ENCODE data around the gene MTRF1. TPM values are rescaled to one million over a fixed set of nuclear protein-coding genes. Genes with fewer than 3 reads are reported as not detected.

Gene MTRF1
- total RNA-seq, 2 donors from 2014 or later, result 10.0 to 10.8 TPM

DNA sequence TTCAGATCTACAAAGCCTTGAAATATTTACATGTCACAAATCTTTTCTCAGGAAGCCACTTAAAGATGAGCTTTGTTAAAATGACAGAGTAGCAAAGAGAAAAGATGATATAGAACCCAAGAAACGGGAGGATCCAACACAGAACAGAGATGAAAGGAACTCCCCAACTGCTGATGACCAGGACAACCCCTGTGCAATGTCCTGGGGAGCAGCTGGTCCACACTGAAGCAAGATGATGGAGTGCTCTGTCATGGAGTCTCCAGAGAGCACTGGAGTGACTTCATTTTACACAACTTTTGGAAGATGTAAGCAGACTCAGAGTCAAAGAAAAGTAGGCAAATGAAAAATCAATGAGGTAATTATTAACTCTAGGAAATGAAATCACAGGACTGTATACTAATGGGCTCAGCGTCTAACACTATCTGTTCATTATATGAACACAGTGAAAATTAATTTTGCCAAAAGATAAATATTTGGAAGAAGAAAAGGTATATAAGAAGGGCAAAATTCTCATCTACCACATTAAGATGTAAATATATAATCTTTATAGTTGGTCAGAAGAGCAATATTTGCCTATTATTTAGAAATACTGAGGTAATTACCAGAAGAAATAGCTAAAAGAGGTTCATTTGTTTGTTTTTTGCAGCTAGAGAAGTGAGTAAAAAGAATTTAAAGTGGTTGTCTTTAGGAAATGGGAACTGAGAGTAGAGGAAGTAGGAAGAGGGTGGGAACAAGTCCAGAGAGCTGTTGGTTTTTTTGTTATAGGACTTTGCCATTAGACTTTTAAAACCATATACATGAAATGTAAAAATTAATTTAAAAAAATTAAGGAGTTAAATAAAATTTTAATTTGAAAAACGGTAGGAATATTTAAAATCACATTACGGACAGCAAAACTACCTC is 30.5 kb downstream of the MTRF1 start:
- DNase-seq (ENCODE audit: low spot score), result no peak
- intact Hi-C loops (cut with DNase I), result no loop called here

DNA sequence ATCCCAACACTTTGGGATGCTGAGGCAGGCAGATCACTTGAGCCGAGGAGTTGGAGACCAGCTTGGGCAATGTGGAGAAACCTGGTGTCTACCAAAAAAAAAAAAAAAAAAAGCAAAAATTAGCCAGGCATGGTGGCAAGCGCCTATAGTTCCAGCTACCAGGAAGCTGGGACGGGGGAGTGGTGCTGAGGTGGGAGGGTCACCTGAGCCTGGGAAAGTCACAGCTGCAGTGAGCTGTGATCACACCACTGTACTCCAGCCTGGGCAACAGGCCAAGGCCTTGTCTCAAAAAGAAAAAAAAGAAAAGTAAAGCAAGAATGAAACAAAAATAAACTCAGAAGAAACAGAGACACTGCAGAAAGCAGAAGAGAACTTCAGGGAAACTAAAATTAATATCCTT is 31.6 kb downstream of the MTRF1 start:
- no peak for DNase-seq (ENCODE audit: low spot score)
- intact Hi-C loops (cut with DNase I), result no loop called here

DNA sequence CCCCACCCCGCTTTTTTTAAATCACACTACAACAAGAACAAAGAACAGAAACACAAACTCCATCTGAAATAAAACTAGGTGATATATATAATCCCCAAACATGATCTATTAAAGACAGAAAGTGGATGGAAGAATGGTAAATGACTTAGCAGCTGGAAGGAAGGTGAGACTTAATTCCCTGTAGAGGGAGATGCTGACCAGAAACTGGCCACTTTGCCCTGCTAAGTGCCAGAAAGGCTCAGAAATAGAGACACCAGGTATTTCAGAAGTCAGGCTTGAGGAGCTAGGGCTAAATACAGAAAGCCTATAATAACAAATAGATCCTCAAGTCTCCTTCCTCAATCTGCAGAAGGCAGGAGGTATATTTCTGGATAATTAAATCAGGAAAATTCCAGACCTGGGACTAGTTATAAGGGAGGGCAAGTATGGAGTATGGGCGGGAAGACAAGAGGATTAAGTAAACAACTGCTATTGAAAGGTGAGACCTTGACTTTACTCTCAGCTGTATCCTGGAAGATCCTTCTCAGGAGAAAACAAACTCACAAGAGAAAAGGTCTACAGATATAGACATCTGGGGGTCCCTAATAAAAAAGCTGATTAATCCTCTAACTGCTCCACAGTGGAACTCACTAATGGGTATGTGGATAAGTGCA is 32.2 kb downstream of the MTRF1 start:
- intact Hi-C loops (cut with DNase I), result no loop called here
- no peak for DNase-seq (ENCODE audit: low spot score)

DNA sequence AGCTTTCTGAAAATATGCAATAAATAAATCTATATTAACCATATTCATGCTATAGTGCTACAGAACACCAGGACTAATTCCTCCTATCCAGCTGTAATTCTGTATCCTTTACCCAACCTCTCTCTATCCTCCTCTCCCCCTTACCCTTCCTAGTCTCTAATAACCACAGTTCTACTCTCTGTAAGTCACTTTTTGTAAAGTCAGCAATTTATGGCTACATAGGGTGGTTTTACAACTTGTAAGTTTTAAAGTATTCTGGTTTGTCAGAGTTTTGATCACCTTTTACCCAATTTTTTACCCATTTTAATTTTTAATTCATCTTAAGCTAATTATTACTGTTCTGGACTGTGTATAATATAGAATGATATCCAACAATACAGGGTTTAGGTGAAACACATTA is 34.0 kb downstream of the MTRF1 start:
- intact Hi-C loops (cut with DNase I), result no loop called here
- no peak for DNase-seq (ENCODE audit: low spot score)

DNA sequence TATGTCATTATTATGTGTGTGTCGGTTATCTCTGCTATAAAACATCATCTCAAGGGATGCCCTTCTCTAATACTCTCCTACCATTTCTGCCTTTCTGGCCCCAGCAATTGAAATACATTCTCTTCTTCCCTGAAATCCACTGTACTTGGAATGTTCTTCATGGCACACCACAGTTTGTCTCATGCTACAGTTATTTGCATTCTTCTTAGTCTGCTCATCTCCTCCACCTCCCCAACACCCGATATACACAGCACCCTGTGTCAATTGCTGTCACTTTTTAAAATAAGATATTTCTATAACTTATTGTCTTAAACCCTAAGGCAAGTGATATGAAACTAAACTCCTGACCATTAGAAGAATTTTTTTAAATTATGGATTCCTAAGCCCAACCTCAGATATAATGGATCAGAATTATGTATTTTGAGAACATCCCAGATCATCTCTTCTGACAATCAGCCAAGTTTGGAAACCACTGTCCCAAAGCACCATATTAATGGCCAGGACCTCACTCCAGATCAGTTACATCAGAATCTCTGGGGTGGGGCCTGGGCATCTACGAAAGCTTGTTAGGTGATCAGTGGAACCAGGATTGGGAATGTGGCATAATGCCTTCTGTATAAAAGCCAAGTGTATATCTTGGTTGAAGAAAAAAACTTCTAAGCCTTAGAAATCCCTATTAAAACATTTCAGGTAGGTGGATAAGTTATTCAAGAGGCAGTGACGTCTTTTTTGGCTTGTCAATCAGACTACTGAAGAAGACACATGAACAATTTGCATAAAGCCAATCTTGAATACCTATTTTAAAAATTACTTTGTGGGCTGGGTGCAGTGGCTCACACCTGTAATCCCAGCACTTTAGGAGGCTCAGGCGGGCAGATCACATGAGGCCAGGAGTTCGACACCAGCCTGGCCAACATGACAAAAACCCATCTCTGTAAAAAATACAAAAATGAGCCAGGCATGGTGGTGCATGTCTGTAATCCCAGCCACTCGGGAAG is 39.0 kb downstream of the MTRF1 start:
- intact Hi-C loops (cut with DNase I), result loop anchor here in 1 of 2 donors (5.0 kb wide), 1 partner anchor 147 kb away; no protein-coding TSS in a partner anchor
- no peak for DNase-seq (ENCODE audit: low spot score)

DNA sequence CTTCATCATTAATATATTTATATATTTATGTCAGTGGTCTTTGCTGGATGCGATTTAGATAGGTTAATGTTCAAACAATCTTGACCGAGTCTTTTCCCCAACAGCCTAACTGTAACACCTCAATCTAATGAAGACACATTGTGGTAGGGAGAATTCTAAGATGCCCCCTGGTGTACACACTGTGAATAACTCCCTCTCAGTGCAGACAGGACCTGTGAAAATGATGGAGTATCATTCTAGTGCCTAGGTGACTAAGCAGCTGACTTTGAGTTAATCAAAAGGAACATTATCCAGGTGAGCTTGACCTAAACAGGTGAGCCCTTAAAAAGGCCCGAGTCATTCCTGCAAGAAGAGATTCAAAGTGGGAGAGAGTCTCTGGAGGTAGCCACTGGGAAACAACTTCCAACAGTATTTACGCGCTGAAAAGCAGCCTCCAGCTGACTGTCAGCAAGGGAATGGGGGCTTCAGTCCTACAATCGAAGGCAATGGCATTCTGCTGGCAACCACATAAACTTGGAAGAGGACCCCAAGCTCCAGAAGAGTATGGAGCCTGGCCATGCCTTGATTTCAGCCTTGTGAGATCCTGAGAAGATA is 41.0 kb downstream of the MTRF1 start:
- intact Hi-C loops (cut with DNase I), result loop anchor here in 1 of 2 donors (5.0 kb wide), 1 partner anchor 145 kb away; no protein-coding TSS in a partner anchor
- no peak for DNase-seq (ENCODE audit: low spot score)

DNA sequence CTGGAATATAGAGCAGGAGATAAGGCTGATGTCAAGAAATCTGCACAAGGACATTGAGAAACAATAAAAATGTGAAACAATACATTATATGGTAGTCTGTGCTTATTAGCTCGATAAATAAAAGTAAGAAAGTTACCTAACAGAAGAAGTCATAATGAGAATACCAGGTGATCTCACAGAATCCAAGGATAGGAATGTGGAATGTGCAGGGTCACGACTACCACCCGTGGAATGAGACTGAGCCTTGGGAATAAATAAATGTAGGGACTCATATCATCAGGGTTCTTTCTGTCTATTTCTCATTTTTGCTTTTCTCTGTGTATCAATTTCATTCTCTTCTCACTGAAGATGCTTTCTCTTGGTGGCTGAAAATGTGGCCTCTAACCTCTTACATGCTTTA is 43.0 kb downstream of the MTRF1 start:
- no peak for DNase-seq (ENCODE audit: low spot score)
- intact Hi-C loops (cut with DNase I), result loop anchor here in 1 of 2 donors (5.0 kb wide), 1 partner anchor 143 kb away; no protein-coding TSS in a partner anchor

DNA sequence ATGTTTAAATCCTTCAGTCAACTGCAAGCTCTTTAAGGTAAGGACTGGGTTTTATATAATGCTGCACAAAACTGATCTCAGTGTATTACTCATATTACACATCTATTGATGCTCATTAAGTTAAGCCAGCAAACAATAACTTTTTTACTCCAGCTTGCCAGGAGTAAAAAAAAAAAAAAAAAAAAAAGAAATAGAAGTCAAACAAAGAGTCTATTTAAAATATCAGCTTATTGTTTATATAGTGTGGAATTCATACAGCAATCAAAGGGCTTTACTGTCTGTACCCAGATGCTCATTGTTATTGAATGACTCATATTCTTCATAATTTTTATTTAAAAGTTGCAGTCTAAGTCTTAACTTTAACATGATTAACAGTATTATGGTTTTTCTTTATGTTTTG is 47.2 kb downstream of the MTRF1 start:
- no peak for DNase-seq (ENCODE audit: low spot score)
- intact Hi-C loops (cut with DNase I), result no loop called here

DNA sequence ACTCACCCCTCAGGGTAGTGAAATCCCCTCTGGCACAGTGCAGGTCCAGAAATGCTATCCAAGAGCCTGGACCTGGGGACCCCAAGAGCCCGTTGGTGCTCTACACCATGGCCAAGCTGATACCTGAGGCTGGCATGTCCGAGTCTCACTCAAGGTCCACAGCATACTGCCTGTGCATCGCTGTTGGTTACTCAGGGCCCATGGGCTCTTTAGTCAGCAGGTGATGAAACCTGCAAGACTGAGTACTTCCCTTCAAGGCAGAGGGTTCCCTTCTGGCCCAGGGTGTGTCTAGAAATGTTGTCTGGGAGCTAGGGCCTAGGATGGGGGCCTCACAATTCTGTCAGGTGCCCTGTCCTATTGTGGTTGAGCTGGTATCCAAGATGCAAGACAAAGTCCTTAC is 49.5 kb downstream of the MTRF1 start:
- DNase-seq (ENCODE audit: low spot score), result no peak
- intact Hi-C loops (cut with DNase I), result no loop called here

DNA sequence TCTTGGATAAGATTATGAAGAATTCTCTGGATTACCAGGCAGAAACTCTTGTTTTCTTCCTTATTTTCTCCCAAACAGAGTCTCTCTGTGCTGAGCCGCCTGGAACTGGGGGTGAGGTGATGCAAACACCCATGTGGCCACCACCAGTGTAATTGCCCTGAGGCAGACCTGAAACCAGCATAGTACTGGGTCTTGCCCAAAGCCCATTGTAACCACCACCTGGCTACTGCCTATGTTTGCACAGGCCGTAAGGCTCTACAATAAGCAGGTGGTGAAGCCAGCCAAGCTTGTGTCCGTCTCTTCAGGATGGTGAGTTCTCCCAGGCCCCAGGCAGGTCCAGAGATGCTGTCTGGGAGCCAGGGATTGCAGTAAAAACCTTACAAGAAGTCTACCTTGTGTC is 50.1 kb downstream of the MTRF1 start:
- no peak for DNase-seq (ENCODE audit: low spot score)

DNA sequence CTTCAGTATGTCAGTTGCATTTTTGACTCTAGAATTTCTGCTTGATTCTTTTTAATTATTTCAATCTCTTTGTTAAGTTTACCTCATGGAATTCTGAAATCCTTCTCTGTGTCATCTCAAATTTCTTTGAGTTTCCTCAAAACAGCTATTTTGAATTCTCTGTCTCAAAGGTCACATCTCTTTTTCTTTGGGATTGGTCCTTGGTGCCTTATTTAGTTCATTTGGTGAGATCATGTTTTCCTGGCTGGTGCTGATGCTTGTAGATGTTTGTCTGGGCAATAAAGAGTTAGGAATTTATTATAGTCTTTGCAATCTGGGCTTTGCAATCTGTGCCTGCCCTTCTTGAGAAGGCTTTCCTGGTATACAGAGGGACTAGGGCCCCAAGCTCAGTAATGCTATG is 50.5 kb downstream of the MTRF1 start:
- intact Hi-C loops (cut with DNase I), result no loop called here
- no peak for DNase-seq (ENCODE audit: low spot score)

More for the DNA sequence above, 50.1 kb downstream of the MTRF1 start:
- intact Hi-C loops (cut with DNase I), result no loop called here

DNA sequence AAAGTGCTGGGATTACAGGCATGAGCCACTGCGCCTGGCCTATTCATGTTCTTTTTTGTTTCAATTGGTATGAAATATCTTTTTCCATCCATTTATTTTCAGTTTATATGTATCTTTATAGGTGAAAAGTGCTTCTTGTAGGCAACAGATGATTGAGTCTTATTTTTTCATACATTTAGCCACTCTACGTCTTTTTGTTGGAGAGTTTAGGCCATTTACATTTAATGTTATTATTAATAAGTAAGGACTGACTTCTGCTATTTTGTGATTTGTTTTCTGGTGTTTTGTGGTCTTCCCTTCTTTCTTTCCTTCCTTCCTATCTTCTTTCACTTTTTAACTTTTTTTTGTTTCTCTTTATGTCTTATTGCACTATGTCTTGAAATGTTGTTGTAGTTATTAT is 52.3 kb downstream of the MTRF1 start:
- intact Hi-C loops (cut with DNase I), result no loop called here
- no peak for DNase-seq (ENCODE audit: low spot score)

DNA sequence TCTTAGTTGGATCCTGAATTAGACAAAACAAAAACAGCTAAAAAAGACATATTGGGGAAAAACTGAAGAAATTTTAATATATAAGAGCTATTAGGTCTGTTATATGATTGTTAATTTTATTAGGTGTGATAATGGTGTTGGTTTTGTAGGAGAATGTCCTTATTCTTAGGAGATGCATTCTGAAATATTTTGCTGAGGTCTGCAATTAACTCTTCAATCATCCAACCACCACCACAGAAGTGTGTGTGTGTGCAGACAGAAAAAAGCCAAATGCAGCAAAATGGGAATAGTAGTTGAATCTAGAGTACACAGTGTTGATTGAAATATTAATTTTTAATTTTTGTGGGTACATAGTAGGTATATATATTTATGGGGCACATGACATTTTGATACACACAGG is 56.9 kb downstream of the MTRF1 start:
- intact Hi-C loops (cut with DNase I), result no loop called here

DNA sequence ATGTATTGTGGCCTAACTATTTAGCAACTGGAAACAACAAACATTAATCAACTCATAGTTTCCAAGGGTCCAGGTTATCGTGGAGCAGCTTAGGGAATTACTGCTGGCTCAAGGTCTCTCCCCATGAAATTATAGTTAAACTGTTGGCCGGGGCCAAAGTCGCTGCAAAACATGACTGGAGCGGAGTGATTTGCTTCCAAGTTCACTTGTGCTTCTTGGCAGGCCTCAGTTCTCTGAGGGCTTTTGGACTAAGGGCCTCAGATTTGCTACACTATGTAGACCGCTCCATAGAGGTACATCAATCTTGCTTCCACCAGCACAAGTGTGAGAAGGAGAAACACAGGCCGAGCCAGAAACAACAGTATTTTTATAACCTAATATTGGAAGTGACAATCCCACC is 59.6 kb downstream of the MTRF1 start:
- DNase-seq (ENCODE audit: low spot score), result no peak
- intact Hi-C loops (cut with DNase I), result no loop called here

More for the DNA sequence above, 56.9 kb downstream of the MTRF1 start:
- DNase-seq (ENCODE audit: low spot score), result no peak

DNA sequence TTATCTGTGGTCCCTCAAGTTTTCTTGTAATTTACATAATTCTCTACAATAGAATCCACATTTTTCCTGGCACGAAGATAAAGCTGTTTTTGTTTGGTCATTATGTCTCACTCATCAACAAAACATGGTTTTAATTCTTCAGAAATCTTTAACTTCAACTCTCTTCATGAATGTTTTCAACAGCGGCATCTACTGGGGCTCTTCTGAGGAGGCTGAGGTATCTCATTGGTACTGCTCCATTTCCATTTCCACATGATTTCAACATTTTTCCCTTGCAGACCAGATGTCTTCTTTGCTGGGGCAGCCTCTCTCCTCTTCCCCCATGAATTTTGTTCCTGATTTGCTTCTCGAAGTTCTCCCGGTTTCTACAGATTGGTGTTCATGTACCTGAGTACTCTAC is 63.2 kb downstream of the MTRF1 start:
- intact Hi-C loops (cut with DNase I), result no loop called here
- no peak for DNase-seq (ENCODE audit: low spot score)

DNA sequence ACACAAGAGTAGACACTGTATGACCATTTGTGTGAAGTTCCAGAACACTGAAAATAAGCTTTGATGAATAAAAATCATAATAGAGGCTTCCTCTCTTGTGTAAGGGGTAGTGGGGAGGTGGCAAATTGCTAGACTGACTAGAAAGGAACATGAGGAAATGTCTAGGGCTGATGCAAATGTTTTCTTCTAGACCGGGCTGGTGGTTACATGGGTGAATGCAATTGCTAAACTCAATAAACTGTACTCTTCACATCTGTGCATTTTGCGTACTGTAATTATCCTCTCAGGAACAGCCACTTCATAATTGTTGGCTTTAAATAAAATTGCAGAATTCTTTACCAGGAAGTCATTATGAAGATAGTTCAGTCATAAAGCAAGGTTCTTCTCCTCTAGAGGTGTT is 63.9 kb downstream of the MTRF1 start:
- no peak for DNase-seq (ENCODE audit: low spot score)
- intact Hi-C loops (cut with DNase I), result no loop called here

DNA sequence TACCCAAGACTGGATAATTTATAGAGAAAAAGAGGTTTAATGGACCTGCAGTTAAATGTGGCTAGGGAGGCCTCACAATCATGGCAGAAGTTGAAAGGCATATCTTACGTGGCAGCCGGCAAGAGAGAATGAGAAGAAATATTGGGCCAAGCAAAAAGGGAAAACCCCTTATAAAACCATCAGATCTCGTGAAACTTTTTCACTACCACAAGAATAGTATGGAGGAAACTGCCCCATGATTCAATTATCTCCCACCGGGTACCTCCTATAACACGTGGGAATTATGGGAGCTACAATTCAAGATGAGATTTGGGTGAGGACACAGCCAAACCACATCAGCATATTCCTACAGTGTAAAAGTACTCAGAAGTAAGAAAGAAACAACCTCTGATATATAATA is 64.3 kb downstream of the MTRF1 start:
- no peak for DNase-seq (ENCODE audit: low spot score)
- intact Hi-C loops (cut with DNase I), result no loop called here

DNA sequence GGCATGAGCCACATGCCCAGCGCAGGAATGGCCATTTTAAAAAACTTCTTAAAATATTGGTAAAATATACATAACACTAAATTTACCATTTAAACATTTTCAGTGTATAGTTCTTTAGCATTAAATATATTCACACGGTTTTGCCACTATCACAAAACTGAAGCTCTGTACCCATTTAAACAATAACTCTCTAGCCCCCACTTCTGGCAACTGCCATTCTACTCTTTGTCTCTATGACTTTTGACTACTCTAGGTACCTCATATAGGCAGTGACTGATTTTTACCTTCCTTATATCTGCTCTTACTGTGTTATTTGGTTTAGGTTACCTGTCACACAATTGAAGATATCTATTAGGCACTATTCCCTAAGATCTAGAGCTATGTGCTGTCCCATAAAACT is 66.8 kb downstream of the MTRF1 start:
- intact Hi-C loops (cut with DNase I), result no loop called here

DNA sequence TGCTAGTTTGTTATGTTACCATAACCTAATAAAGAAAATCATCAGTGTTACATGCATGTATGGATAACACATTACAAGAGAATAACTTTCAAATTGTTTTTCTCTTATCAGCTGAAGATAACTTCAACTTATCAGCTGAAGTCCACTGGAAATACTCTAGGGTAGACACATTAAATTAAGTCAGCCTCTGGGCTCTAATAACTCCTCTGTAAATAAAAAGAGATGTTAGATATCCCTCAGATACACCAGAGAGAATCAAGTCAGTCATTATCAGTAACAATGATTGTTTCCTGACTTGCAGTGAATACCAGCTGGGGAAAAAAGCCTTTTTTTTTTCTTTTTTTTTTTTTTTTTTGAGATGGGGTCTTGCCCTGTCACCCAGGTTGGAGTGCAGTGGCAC is 67.4 kb downstream of the MTRF1 start:
- DNase-seq (ENCODE audit: low spot score), result no peak
- intact Hi-C loops (cut with DNase I), result no loop called here

More for the DNA sequence above, 66.8 kb downstream of the MTRF1 start:
- DNase-seq (ENCODE audit: low spot score), result no peak

Data from posterior vena cava (tissue), 2 donors.